ENCODE results near the gene AGO4.

Gene AGO4

GRCh38 chr1:35807614-35808449 is at the start of gene AGO4:
Gene AGO4, plus strand, starts transcription at chr1:35808016. Its CDS starts 401 bp downstream, at chr1:35808417.
- no peak for TF ChIP-seq CTCF (IDR thresholded peaks at IDR 0.05; ENCODE audit: insufficient read depth, missing control alignments)
- FAIRE-seq (no peak), DNase-seq (ENCODE audit: insufficient read length, low spot score) (peak; percentile 27)

- DNase-seq (ENCODE audit: insufficient read length, low spot score), result no peak
- no peak for FAIRE-seq
- no peak for TF ChIP-seq CTCF (IDR thresholded peaks at IDR 0.05; ENCODE audit: insufficient read depth, missing control alignments)
Observed at GRCh38 chr1:35762141-35762540, 45.7 kb upstream of the AGO4 start.

GRCh38 chr1:35763201-35763600 is 44.6 kb upstream of the AGO4 start:
- FAIRE-seq, result peak; percentile 80
- no peak for TF ChIP-seq CTCF (IDR thresholded peaks at IDR 0.05; ENCODE audit: insufficient read depth, missing control alignments)
- DNase-seq (ENCODE audit: insufficient read length, low spot score), result no peak

GRCh38 chr1:35764283-35764682 is 43.5 kb upstream of the AGO4 start:
- DNase-seq (ENCODE audit: insufficient read length, low spot score) (no peak), FAIRE-seq (no peak)
- TF ChIP-seq CTCF (IDR thresholded peaks at IDR 0.05; ENCODE audit: insufficient read depth, missing control alignments), result no peak

GRCh38 chr1:35768350-35769187 is 39.2 kb upstream of the AGO4 start:
- TF ChIP-seq CTCF (IDR thresholded peaks at IDR 0.05; ENCODE audit: insufficient read depth, missing control alignments), result no peak
- FAIRE-seq (no peak), DNase-seq (ENCODE audit: insufficient read length, low spot score) (no peak)

- peak; percentile 85 for DNase-seq (ENCODE audit: insufficient read length, low spot score)
- FAIRE-seq, result no peak
- TF ChIP-seq CTCF (IDR thresholded peaks at IDR 0.05; ENCODE audit: insufficient read depth, missing control alignments), result no peak
Observed at GRCh38 chr1:35769188-35769758, 38.5 kb upstream of the AGO4 start.

Data from D721Med (cell line).